Metanephros (tissue), 1 donor: Measurements from ENCODE around the gene PYGO1. TPM values are rescaled to one million over a fixed set of nuclear protein-coding genes. Genes with fewer than 3 reads are reported as not detected.

Experiments
- total RNA-seq: library from RNA; depleted of rRNA; stranded (reverse); fragments of >200 nt; gene quantifications from one replicate; pipeline ENCODE4 v1.2.3, GENCODE V29; 2014

Gene PYGO1
- total RNA-seq, result 13.1 TPM

GRCh38 chr15:55588070-55588814 is at the start of gene PYGO1:
Gene PYGO1 (minus strand): TSS chr15:55588345. CDS start chr15:55587883, 462 bp downstream.

Other genes starting within 250 kb of the PYGO1 start
- 31.6 TPM for gene CCPG1, start 180.0 kb downstream of the PYGO1 start, total RNA-seq
- 2.6 TPM for gene PIERCE2, start 179.8 kb downstream of the PYGO1 start, total RNA-seq
- 9.0 TPM for gene DNAAF4, start 80.1 kb downstream of the PYGO1 start, total RNA-seq
- gene PRTG, start 154.8 kb upstream of the PYGO1 start, total RNA-seq, result 26.0 TPM